Tibial nerve (tissue), 4 donors: ENCODE measurements around the gene NOL12. TPM values are rescaled to one million over a fixed set of nuclear protein-coding genes. Genes with fewer than 3 reads are reported as not detected.

Experiments
- DNase-seq, 2 donors: peaks; one replicate each; pipeline ENCODE4 v3.0.0-alpha.2; 2019; ENCODE audit warnings: low spot score in 2 of 2
- H3K27ac ChIP-seq, 4 donors: fragments of 200-600 bp; sonication (generic) in 3 of 4; one replicate each; pipeline ENCODE4 v1.5.1; 2017 to 2019; ENCODE audit warnings: mild to moderate bottlenecking in 1 of 4
- H3K27me3 ChIP-seq, 2 donors: fragments of 200-600 bp; sonication (generic) in 1 of 2; one replicate each; pipeline versions ENCODE4 v1.5.1 to v1.6.0; 2017 to 2019
- H3K36me3 ChIP-seq, 3 donors: fragments of 200-600 bp; sonication (generic); one replicate each; pipeline ENCODE4 v1.5.1; 2018 to 2019
- H3K4me1 ChIP-seq, 4 donors: fragments of 200-600 bp; sonication (generic) in 3 of 4; one replicate each; pipeline ENCODE4 v1.5.1; 2017 to 2019
- H3K4me3 ChIP-seq, 4 donors: fragments of 200-600 bp; sonication (generic) in 3 of 4; one replicate each; pipeline ENCODE4 v1.5.1; 2017 to 2019; ENCODE audit warnings: mild to moderate bottlenecking in 1 of 4, moderate library complexity in 1 of 4
- H3K9me3 ChIP-seq, 4 donors: fragments of 200-600 bp; sonication (generic) in 3 of 4; one replicate each; pipeline ENCODE4 v1.5.1; 2017 to 2019
- CTCF ChIP-seq, 5 experiments: fragments of 200-600 bp in 3 of 5; fragments of 450-650 bp in 2 of 5; sonication (generic) in 3 of 5; IDR thresholded peaks; one replicate each; pipeline ENCODE4 v1.5.1; 2016 to 2019; ENCODE audit warnings: antibody characterized with exemption in 5 of 5, mild to moderate bottlenecking in 3 of 5, moderate library complexity in 2 of 5
- EP300 ChIP-seq, 2 donors: sonication (generic); formaldehyde crosslinking; IDR thresholded peaks; one replicate each; pipeline ENCODE4 v1.6.1; 2017; ENCODE audit warnings: antibody characterized with exemption in 2 of 2, mild to moderate bottlenecking in 1 of 2
- POLR2A ChIP-seq, 2 donors: fragments of 450-650 bp; IDR thresholded peaks; one replicate each; pipeline ENCODE4 v1.6.1; 2017; ENCODE audit warnings: antibody characterized with exemption in 2 of 2, mild to moderate bottlenecking in 2 of 2, moderate library complexity in 2 of 2
- WGBS, 2 donors: methylation state at CpG; one replicate each; pipeline ENCODE4 v1.1.5; 2018; 5-methylcytosine and 5-hydroxymethylcytosine counted together
- total RNA-seq, 4 donors: library from RNA; depleted of rRNA; stranded (reverse); fragments of >200 nt; gene quantifications; one replicate each; pipeline ENCODE4 v1.1.0, GENCODE V29; 2016

The NOL12 gene
- total RNA-seq, 4 donors from 2014 or later: 24.1 to 39.5 (median 31.2) TPM

GRCh38 chr22:37674248-37674647, 11.9 kb upstream of the NOL12 start:
- TF ChIP-seq CTCF (IDR thresholded peaks at IDR 0.05) (no peak), POLR2A (IDR thresholded peaks at IDR 0.05) (no peak), EP300 (IDR thresholded peaks at IDR 0.05) (no peak)
- no peak for DNase-seq
- Histone ChIP-seq H3K9me3 (no peaks in the 10 kb centered on the region), H3K4me3 (peak overlapping the region in 3 of 4 donors; percentile 5 to 64 (median 32)), H3K4me1 (peaks cover 7 to 77% (median 43%) of the 10 kb centered on the region in 4 donors), H3K27me3 (no peaks in the 10 kb centered on the region), H3K36me3 (peaks cover 0 to 9% (median 0%) of the 10 kb centered on the region in 3 donors), H3K27ac (peak overlapping the region; percentile 80 to 97 (median 93))
- 78 to 80% methylated on average over 12 of the region's 12 CpGs for WGBS, 2 donors

- Histone ChIP-seq H3K4me1 (peaks cover 7 to 87% (median 43%) of the 10 kb centered on the region in 4 donors), H3K4me3 (peak within 1 kb of the TSS; percentile 46 to 77 (median 64))
- TF ChIP-seq EP300 (IDR thresholded peaks at IDR 0.05) (peak; percentile 21 to 92), POLR2A (IDR thresholded peaks at IDR 0.05) (peak; percentile 39 to 70), CTCF (IDR thresholded peaks at IDR 0.05) (peak in 2 of 5 experiments; percentile 7 to 15)
Measured at GRCh38 chr22:37674951-37675929, 10.9 kb upstream of the NOL12 start, which contains the start of gene LGALS1. LGALS1 (plus strand) TSS chr22:37675636; CDS start chr22:37675703, 67 bp downstream.

DNA sequence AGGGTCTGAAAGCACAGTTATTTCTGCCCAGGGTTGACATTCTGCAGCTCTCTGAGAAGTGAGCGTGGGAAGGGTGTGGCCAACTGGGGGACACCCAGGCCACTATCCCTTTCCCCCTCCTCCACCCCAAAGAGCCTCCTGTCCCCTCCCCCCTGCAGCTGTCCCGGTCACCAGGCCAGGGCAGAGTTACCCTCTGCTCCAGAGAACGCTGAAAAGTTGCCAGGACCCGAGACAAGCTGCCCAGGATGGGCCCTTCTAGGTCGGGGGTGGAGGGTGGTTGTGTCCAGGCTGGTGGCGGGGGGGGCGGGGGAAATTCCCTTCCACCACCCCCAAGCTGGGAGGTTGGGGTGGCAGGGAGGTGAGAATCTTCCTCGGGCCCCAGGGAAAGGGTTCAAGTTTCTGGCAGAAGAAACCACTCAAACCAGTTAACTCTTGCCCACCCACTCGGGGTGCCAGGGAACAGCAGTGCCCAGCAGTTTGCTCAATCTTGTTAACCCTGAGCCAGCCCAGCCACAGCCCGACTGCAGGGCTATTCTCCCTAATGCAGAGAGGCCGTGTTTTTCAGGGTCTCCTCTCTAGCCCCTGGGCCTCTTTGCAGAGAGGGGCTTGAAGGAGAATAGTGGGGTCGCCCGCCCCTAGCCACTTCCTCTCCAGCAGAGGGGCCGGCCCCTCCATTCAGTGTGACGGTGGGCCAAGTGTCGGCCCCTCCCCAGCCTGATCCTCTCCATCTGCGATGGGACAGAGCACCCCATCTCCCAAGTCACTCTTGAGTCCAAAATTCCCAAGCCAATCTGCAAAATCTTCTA, 10.0 kb upstream of the NOL12 start:
- peaks cover 0 to 24% (median 0%) of the 10 kb centered on the region in 3 donors for H3K36me3 ChIP-seq
- H3K4me3 ChIP-seq: peak overlapping the region; percentile 46 to 77 (median 64)
- H3K27me3 ChIP-seq: no peaks in the 10 kb centered on the region
- peaks cover 7 to 90% (median 43%) of the 10 kb centered on the region in 4 donors for H3K4me1 ChIP-seq
- no peaks in the 10 kb centered on the region for H3K9me3 ChIP-seq
- peak overlapping the region; percentile 80 to 97 (median 93) for H3K27ac ChIP-seq
- TF ChIP-seq EP300 (IDR thresholded peaks at IDR 0.05) (no peak), CTCF (IDR thresholded peaks at IDR 0.05) (no peak), POLR2A (IDR thresholded peaks at IDR 0.05) (no peak)
- no peak for DNase-seq
- 1 to 4% methylated on average over 13 to 17 of the region's 17 CpGs for WGBS, 2 donors

More at GRCh38 chr22:37674951-37675929, 10.9 kb upstream of the NOL12 start, which contains the start of gene LGALS1:
- Histone ChIP-seq H3K27me3 (no peaks in the 10 kb centered on the region), H3K27ac (peak within 1 kb of the TSS; percentile 80 to 97 (median 93)), H3K36me3 (peaks cover 0 to 18% (median 0%) of the 10 kb centered on the region in 3 donors), H3K9me3 (no peaks in the 10 kb centered on the region)
- DNase-seq: peak; percentile 97
- 1 to 5% methylated on average over 22 to 31 of the region's 34 CpGs for WGBS, 2 donors

DNA sequence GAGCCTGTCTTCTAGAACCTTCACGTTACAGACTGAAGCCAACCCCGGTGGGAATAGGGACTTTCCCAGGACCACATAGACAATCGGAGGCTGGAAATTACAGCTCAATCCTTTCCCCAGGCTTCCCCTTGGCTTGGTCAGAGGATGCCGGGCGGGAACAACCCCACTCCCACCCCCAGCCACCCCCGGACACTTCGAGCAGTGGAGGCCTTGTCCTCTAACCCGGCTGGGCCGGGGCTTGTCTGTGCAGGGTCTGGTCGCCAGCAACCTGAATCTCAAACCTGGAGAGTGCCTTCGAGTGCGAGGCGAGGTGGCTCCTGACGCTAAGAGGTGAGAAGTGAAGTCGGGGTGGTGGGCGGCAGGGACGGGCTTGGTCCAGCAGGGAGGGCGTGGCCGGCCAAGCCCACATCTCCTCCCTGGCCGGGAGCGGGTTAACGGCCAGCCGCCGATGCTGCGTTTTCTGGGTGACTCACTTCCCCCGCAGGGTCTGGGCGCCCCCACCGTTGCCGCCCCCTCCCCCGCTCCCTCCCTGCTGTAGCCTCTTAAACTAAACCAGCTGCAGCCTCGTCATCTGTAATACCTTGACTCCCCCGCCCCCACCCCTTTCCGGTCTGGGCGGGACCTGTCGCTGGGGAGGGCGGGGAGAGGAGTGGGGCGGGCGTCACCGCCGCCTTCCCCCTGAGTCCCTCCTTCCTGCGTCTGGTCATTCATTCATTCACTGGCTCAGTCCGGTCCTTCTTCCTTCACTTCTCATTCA, 9.2 kb upstream of the NOL12 start:
- peak in 1 of 2 donors; percentile 67 for TF ChIP-seq EP300 (IDR thresholded peaks at IDR 0.05)
- TF ChIP-seq POLR2A (IDR thresholded peaks at IDR 0.05): peak in 1 of 2 donors; percentile 36
- no peak for TF ChIP-seq CTCF (IDR thresholded peaks at IDR 0.05)
- peak; percentile 74 to 85 for DNase-seq
- peak overlapping the region; percentile 46 to 77 (median 64) for H3K4me3 ChIP-seq
- H3K36me3 ChIP-seq: peaks cover 0 to 24% (median 0%) of the 10 kb centered on the region in 3 donors
- H3K9me3 ChIP-seq: no peaks in the 10 kb centered on the region
- no peaks in the 10 kb centered on the region for H3K27me3 ChIP-seq
- 0 to 2% methylated on average over 20 to 32 of the region's 42 CpGs for WGBS, 2 donors
- peaks cover 7 to 91% (median 47%) of the 10 kb centered on the region in 4 donors for H3K4me1 ChIP-seq
- H3K27ac ChIP-seq: peak overlapping the region; percentile 80 to 97 (median 93)
